HT1080 (cell line): ENCODE measurements around the gene STK32A. TPM values are rescaled to one million over a fixed set of nuclear protein-coding genes. Genes with fewer than 3 reads are reported as not detected.
"Not testable (repeated sequence)": the region's sequence is repeated elsewhere in the genome, so short reads cannot be mapped to it uniquely, and the experiment has no call there.

Experiments used
- DNase-seq: peaks from one replicate; pipeline ENCODE4 v3.0.0-alpha.2; 2015; ENCODE audit warnings: low read depth
- polyA plus RNA-seq, 2 experiments: library from polyadenylated mRNA; depleted of rRNA; stranded (reverse); fragments of >200 nt; gene quantifications; 2 replicates each; pipeline ENCODE4 v1.2.3, GENCODE V29; 2015
- total RNA-seq: library from RNA; depleted of rRNA; stranded (reverse); fragments of >200 nt; shearing (Covaris generic); gene quantifications from 2 replicates; pipeline ENCODE4 v1.2.3, GENCODE V29; 2014; rRNA removed

The STK32A gene
- 0.39 and 0.87 TPM in 2 replicates for total RNA-seq
- polyA plus RNA-seq (2015; cell fraction: cytosol; rRNA removed), result 0.53 and 0.81 TPM in 2 replicates
- polyA plus RNA-seq (2015; cell fraction: nucleus; rRNA removed), result 2.4 and 2.6 TPM in 2 replicates

DNA sequence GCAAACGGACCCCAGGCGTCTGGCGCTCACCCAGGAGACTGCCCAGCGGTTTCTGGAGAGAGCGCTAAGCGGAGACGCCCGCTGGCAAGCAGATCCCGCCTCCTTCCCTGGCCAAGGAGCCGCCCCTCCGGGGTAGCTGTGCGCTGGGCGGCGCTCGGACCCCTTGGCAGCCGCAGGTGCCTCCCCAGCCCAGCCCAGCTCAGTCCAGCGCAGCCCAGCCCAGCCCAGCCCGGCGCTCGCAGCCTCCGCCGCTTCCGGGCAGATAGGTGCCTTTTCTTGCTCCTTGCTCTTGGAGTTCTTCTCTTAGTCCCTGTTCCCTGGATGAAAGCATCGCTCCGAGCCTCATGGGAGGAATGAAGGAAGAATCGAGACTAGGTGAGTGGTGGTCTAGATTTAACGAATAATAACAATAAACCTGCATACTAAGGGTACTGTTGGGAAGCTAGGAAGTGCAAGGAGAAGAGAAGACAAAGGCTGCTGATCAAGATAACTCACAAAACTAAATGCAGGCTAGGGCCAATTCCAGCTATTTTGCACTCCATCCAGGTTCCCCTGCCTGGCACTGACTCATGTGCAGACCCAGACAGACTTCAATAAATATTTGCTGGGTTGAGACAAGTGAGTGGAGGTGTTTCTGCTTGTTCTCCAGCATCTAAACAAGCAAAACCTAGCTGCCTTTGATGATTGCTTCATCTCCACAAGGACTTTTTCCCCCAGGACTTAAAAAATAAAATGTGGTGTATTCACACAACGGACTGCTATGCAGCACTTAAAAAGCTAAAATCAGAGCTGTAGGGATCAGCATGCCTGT lies at the start of gene STK32A:
STK32A (plus strand) TSS at position 202 of the 811 bp plus-strand sequence. CDS start 4,609 bp downstream, outside the sequence.
- peak; percentile 55 for DNase-seq

DNA sequence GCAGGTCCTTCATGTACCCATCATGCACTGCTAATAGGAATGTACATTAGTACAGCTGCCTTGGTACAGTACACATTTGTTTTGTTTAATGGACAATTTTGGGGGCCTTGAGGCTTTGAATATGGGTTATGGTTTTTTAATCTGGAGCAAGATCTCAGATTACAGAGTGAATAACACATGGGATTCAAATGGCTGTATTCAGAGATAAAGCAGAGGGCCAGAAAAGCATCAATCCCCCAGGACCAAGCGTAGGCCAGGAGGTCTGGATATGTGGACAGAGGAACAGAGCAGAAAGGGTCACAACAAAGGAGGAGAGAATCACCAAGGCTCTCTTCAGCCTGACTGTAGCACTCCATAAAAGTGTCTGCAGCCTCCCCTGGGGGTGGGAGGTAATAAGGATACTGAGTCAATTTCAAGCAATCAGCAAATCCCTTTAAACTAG lies 47.7 kb upstream of the STK32A start:
- no peak for DNase-seq

DNA sequence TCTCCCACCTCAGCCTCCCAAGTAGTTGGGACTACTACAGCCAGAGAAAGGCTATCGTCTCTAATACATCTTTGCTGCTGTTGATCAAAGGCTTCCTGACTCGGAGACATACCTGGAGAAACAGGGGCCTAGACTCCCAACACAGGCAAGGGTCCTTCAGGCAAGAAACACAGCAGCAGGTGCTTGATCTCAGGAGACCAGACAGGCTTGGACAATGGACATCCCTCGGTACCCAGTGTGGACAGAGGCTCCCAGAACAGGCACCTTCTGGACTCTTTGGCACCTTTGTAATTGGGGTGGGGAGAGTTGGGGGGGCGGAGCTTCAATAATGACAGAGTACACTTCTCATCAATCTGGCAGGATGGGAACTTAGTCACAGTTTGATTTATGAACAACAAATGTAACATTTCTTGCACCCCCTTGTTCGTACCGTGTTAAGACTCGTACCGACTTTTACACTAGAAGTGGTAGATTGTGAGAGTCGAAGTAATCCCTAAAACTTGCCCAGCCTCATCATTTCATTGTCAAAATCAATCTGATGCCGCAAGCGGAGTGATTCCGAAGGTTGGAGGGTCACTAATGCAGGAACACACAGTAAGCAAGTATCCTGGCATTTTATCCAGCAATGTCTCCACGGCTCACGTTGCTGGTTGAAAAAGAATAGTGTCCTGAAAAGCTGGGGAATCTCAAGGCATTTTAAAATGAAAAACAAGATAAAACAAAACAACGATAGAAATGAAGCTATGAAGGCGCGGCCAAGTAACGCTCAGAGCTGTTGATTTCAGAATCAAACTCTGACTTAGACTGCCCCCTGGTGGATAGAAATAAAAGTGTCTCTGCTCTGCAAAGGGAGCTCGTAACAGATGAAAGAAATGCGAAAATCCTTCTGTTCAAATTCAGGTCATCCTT lies 46.4 kb upstream of the STK32A start:
- DNase-seq, result peak; percentile 37

DNA sequence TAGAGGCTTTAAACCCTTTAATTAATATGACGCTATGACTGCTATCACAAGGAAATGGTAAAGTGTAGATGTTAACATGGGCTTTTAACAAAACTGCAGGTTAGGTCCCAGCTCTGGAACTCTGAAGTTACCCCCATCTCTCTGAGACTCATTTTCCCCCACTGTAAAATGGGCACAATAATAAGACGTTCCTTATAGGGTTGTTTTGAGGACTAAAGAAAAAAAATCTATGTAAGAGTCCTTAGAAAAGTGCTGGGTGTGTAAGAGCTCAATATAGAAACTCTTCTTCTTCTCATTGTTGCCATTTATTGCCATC lies 45.8 kb upstream of the STK32A start:
- DNase-seq, result no peak

DNA sequence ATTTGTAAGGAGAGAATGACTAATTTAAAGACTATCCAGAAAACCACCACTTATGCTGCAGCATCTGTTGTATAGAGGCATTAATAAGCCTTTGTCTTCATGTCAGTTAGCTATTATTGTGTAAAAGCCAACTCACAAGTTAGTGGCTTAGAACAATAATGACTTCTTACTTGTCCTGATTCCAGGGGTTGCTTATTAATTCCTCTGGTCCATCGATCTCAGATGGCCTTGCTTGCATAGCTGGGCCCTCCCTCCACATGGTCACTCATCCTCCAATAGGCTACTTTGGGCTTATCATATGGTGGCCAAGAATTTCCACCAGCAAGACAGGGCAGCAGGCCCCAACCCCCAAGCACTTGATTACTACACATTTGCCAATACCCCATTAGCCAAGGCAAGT lies 44.5 kb upstream of the STK32A start:
- DNase-seq, result peak; percentile 3

DNA sequence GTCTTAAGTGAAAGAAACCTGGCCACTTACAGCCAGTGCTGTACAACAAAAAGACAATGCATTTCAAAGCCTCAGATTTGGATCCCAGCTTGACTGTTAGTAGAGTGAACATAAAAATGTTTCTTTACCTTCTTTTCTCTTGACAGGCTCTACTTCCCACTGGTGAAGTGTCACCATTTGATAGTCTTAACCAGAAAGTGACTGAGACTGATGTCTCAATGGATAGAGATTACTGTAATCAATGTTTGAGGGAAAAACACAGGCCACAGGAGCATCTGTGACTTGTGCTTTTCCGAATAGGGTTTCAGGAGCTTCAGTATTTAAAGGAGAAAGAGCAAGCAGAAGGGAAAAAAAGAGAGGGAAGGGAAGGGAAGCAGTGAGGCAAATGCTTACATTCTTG lies 41.7 kb upstream of the STK32A start:
- DNase-seq, result no peak

DNA sequence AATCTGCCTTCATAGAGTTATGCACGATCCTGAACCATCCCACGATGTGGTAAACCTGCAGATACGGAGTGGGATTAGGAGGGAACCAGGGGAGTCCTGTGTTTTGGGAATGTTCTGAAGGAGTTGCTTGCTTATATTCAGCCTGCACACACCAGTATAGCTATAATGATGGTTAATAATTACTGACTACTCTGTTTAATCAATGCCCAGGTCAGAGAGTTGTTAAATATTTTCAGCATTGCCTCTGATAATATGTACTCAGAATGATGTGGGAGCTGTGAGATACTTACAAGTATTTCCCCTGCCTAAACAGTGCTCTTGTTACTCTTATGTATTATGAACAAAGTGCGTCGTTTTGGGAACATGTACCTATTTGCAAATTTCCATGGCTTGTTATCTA lies 34.8 kb upstream of the STK32A start:
- no peak for DNase-seq

DNA sequence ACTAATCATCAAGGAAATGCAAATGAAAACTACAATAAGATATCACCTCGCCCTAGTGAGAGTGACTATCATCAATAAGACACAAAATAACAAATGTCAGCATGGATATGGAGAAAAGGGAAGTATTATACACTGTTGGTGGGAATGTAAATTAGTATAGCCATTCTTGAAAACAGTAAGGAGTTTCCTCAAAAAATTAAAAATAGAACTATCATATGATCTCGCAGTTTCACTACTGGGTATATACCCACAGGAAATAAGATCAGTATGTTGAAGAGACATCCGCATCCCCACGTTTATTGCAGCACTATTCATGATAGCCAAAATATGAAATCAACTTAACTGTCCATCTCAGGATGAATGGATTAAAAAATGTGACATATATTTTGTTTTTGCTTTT lies 31.6 kb upstream of the STK32A start:
- no peak for DNase-seq

DNA sequence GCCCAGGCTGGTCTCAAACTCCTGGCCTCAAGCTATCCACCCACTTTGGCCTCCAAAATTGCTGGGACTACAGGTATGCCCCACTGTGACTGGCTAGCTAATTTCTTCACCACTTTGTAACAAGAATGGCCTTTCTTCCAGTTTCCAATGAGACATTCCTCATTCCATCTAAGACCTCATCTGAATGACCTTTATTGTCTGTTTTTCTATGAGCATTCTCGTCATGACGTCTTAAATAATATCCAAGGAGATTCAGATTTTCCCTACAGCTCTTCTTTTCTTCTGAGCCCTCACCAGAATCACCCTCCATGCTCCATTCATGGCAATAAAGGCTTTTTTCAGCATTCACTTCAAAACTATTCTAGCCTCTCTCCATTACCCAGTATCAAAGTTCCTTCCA lies 30.2 kb upstream of the STK32A start:
- no peak for DNase-seq

DNA sequence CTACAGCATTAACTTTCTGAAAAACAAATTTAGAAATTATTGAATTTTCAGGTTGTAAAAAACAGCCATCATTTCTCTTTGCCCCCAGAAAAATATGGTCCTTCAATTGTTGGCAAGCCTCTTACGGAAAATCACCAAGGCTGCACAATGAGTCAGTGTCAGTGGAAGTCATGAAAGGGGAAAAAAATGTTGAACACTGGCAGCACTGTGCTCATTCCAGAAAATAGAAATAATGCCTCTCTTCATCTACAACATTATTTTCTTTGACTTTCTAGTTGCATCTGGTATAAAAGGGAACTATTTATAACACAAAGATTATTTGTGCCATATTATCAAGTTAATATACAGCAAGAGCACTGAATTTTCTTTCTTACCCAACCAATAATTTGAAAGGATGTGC lies 26.7 kb upstream of the STK32A start:
- DNase-seq, result peak; percentile 8

DNA sequence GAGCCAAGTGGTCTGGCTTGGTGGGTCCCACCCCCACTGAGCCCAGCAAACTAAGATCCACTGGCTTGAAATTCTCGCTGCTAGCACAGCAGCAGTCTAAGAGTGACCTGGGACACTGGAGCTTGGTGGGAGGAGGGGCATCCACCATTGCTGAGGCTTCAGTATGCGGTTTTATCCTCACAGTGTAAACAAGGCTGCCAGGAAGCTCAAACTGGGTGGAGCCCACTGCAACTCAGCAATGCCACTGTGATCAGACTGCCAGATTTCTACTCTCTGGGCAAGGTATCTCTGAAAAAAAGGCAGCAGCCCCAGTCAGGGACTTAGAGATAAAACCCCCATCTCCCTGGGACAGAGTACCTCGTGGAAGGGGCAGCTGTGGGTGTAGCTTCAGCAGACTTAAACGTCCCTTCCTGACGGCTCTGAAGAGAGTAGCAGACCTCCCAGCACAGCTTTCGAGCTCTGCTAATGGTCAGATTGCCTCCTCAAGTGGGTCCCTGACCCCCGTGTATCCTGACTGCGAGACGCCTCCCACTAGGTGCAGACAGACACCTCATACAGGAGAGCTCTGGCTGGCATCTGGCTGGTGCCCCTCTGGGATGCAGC lies 18.2 kb upstream of the STK32A start:
- DNase-seq, result peak; percentile 35

DNA sequence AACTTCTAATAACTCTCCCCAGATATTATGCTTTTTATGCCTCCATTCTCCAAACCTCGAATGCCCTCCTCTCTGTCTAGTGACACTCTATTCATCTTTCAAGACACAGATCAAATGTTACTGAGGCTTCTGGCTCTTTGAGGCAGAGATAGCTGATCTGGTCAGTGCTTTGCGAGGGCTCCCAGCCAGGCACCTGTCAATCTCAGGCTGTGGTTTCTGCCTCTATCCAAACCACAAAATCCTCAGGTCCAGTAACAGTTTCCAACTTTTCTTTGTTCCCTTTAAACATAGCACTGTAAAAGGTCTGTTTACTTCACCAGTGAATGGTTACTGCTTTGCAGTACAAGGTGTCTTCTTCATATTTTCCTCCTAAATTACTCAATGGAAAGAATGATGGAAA lies 11.5 kb upstream of the STK32A start:
- no peak for DNase-seq

DNA sequence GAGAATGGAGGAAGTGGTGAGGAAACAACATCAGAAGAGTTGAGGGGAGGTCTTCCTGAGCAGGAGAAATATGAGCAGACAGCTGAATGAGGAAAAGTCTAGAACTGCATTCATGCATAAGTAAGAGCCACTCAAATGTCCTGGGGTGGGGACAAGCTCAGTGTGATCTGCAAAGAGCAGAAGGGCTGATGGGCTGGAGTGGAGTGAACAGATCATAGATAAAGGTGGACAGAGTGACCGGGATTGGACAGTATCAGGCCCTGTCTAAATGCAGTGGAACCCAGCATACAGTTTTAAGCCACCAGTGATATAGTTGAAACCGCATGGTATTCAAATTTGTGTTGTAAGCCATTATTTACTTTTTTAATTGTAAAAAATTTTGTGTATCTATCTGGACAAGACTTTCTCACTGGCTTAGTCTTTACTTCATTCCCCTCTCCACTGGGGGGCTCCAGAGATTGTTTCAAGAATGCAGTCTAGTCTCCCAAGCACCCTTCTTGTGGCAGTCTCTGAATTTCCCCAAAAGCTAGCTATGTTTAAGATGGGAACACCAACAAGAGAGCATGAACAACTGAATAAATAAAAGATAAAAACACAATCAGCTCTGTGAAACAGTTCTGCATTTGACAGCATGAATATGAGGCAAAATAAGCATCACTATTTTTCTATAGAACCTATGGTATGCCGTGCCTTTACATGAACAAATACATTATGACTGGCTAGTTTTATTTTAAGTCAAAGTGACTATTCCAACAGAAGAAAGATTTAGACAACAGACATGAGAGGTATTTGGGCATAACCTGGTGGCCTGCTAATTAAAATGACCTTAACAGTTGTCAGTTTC lies 10.7 kb upstream of the STK32A start:
- DNase-seq, result peak; percentile 25

DNA sequence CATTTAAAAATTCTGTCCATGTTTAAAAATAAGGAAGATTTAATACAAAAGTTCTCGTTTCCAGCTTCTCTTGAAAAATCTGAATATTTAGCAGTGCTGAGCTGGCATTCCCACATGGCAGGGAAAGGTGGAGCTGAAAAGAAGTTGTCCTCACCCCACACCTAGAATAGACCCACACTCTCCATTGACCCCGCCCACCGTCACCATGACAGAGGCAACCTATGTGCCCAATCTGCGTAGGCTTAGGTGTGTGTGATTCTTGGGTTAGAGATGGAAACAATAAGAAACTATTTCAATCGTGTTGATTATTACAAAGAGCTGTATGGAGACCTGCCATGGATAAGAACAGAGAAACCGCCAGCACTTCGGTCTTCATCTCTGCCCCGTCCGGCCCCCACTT lies 8.9 kb upstream of the STK32A start:
- no peak for DNase-seq

DNA sequence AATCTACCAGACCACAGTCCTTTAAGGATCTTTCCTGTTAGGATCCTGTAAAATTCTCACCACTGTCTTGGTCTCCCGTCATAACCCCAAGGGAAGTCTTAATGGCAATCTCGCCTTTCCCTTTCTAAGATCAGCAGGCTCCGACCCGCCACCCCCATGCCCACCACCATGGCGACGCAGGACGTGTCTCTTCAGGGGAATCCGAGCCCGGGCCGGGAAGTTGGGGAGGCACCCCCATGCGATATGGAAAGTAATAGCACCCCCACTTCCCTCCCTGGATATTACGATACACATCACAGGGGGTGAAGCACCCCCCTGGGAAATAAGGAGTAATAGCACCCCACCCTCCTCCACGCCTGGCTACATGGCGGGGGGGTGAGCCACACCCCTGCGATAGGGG lies 8.3 kb upstream of the STK32A start:
- no peak for DNase-seq

DNA sequence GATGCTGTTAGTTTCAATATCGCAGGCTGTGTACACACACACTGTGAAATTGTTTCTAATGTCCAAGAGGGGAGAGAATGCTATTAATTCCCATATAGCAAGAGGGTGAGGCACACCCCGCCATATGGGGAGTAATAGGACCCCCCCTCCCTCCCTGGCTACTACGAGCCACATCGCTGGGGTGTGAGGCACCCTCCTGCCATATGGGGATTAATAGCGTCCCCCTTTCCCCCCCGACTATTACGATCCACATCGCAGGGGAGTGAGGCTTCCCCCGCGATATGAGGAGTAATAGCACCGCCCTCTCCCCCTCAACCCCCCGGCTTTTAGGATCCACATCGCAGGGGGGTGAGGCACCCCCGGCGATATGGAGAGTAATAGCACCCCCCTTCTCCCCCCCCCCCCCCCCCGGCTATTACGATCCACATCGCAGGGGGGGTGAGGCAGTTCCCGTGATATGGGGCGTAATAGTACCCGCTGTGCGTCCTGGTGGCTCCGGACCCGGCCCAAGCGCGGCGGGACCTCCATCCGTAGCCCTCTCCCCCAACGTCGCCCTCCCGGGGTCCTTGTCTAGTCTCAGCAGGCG lies 494 bp upstream of the STK32A start:
- DNase-seq, result no peak

DNA sequence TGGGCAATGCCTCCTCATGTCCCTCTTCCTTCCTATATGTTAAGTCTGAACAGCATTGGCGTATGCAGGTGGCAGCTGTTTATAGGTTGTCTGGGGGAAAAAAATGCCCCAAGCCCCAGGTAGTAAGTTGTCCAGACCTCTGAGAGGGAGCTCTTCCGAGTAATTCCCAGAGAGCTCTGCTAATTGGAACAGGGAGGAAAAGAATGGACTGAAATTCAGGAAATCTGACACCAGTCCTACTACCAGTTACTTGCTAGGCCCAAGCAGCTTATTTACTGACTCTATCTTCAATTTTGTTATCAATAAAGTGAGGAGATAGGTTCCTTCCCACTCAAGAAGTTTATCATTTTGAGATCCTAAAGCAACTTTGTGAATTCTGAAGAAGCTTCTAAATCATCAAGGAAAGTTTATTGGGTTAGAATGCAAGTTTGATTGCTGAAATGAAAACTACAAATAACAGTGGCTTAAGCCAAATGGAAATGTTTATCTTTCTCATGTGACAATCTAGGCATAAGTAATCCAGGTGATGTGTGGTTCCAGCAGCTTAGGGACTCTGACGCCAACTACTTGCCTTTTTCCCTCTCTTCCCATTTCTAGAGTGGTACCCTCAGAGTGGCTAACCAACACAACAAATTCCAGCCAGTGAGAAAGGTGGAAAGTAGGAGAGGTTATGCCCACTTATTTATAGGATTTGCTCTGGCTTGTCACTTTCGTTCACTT lies 5.6 kb downstream of the STK32A start:
- DNase-seq, result no peak

DNA sequence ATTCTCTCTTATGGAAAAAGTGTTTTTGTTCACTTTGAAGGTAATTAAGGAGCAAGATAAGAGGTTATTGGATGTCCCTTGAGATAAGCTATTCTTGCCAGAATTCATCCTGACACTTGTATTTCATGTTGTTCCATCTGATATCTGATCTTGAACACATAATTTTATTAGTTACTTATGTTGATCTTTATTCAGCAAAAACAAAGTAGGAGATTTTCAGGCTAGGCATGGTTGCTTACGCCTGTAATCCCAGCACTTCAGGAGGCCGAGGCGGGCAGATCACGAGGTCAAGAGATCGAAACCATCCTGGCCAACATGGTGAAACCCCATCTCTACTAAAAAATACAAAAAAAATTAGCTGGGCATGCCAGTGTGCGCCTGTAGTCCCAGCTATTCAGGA lies 8.4 kb downstream of the STK32A start:
- DNase-seq, result not testable (repeated sequence)

DNA sequence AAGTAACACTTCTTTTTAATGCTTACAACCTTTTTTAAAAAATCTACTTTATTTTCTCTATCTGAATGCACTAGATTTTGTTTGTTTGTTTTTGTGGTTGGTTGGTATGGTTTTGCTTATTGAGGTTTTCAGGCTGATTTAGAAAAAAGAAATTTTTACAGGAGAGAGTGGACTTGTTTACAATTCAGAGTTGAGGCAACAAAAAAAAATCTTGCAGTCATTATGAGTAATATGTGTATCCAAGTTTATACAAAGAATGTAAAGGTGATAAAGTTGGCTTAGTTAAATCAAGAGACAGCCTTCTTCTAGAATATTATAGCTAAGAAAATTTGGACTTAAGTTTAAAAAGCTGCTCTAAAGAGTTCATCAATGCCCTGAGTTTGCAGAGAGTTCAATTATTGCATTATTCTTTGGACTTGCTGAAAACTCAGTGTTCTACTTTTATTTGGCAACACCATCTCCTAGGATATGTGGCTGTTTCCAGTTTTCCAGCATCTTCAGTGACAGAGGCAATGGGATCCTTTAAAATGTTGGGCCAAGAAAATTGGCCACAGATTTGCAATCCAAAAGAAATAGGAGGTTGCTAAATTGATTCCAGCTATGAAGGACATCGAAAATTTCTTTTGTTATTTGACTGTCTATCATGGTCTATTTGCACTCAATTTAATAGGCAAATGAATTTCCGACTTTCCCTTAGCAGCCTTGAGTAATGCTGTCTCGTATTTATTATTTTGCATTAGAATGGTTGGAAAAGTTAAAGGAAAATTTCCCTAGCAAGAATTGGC lies 10.7 kb downstream of the STK32A start:
- no peak for DNase-seq
